SU-DHL-6 (cell line): ENCODE measurements around the gene HOXC13.

Source experiments
- H2AFZ ChIP-seq: fragments of 200-600 bp; sonication (generic); 2 replicates; pipeline ENCODE4 v1.6.1; 2014; ENCODE audit warnings: low read depth, mild to moderate bottlenecking, moderate library complexity, mixed read lengths, antibody characterized with exemption, low read length; ENCODE audit not compliant: severe bottlenecking
- H3F3A ChIP-seq: fragments of 200-600 bp; shearing (Covaris generic); 2 replicates; pipeline ENCODE4 v1.6.0; 2016; ENCODE audit warnings: antibody characterized with exemption, mild to moderate bottlenecking; ENCODE audit not compliant: insufficient read depth
- H3K27ac ChIP-seq: fragments of 200-600 bp; sonication (generic); 2 replicates; pipeline ENCODE4 v1.5.1; 2016; ENCODE audit warnings: low read depth, mild to moderate bottlenecking, low read length, moderate library complexity, mixed read lengths
- H3K27me3 ChIP-seq: fragments of 200-600 bp; sonication (generic), shearing (Covaris generic); 2 replicates; pipeline ENCODE4 v1.6.0; 2014; ENCODE audit warnings: mild to moderate bottlenecking, low read length
- H3K36me3 ChIP-seq: fragments of 200-600 bp; sonication (generic); 2 replicates; pipeline ENCODE4 v1.6.1; 2014; ENCODE audit warnings: mild to moderate bottlenecking, low read length, mixed read lengths
- H3K4me2 ChIP-seq: fragments of 300-600, 200-600 bp; shearing (Covaris generic), sonication (generic); 2 replicates; pipeline ENCODE4 v1.6.0; 2014; ENCODE audit warnings: low read length, low read depth, mild to moderate bottlenecking; ENCODE audit not compliant: poor library complexity, severe bottlenecking
- H3K4me3 ChIP-seq: fragments of 200-600 bp; sonication (generic); 2 replicates; pipeline ENCODE4 v1.5.1; 2014; ENCODE audit warnings: antibody characterized with exemption, low read length, mild to moderate bottlenecking, mixed read lengths; ENCODE audit not compliant: insufficient read depth, poor library complexity, severe bottlenecking
- H3K79me2 ChIP-seq: fragments of 200-600 bp; sonication (generic); 2 replicates; pipeline ENCODE4 v1.6.1; 2014; ENCODE audit warnings: mild to moderate bottlenecking, low read length, moderate library complexity; ENCODE audit not compliant: insufficient read depth
- H3K9ac ChIP-seq: fragments of 200-600 bp; sonication (generic); 2 replicates; pipeline ENCODE4 v1.7.0; 2014; ENCODE audit warnings: mild to moderate bottlenecking, low read length
- H3K9me2 ChIP-seq: fragments of 200-600 bp; sonication (generic); replicated peaks from 2 replicates; pipeline ENCODE4 v1.6.1; 2014; ENCODE audit warnings: low read length; ENCODE audit not compliant: insufficient read depth
- H3K9me3 ChIP-seq: fragments of 200-600 bp; sonication (generic); 2 replicates; pipeline ENCODE4 v1.6.1; 2014; ENCODE audit warnings: low read length, mixed read lengths; ENCODE audit not compliant: insufficient read depth
- H4K20me1 ChIP-seq: fragments of 200-600 bp; sonication (generic); 2 replicates; pipeline ENCODE4 v1.6.1; 2014; ENCODE audit warnings: low read depth, mild to moderate bottlenecking, antibody characterized with exemption, low read length, moderate library complexity, mixed read lengths
- EZH2phosphoT487 ChIP-seq: fragments of 200-600 bp; sonication (generic), shearing (Covaris generic); conservative IDR thresholded peaks from 2 replicates; pipeline ENCODE4 v1.6.1; 2018; ENCODE audit warnings: mild to moderate bottlenecking, antibody characterized with exemption, low read length, moderate library complexity, mixed read lengths
- TF ChIP-seq, protein P1 (sequence below): fragments of 200-600 bp; sonication (generic); IDR thresholded peaks from one replicate; pipeline ENCODE4 v1.5.1; 2017; ENCODE audit warnings: antibody characterized with exemption, mild to moderate bottlenecking, low read length, moderate library complexity; ENCODE audit not compliant: insufficient read depth, poor library complexity, severe bottlenecking

HOXC13 gene

GRCh38 chr12:53975064-53975471 is 36.4 kb downstream of the HOXC13 start:
- Histone ChIP-seq H3K9me2 (no peaks in the 10 kb centered on the region), H3K9ac (no peak overlapping the region), H3K27me3 (no peaks in the 10 kb centered on the region), H4K20me1 (no peaks in the 10 kb centered on the region), H3K79me2 (no peaks in the 10 kb centered on the region), H3K4me3 (no peak overlapping the region), H3F3A (no peaks in the 10 kb centered on the region), H2AFZ (no peak overlapping the region), H3K9me3 (no peaks in the 10 kb centered on the region), H3K27ac (no peak overlapping the region), H3K36me3 (no peaks in the 10 kb centered on the region), H3K4me2 (no peak overlapping the region)
- TF ChIP-seq, protein P1, sequence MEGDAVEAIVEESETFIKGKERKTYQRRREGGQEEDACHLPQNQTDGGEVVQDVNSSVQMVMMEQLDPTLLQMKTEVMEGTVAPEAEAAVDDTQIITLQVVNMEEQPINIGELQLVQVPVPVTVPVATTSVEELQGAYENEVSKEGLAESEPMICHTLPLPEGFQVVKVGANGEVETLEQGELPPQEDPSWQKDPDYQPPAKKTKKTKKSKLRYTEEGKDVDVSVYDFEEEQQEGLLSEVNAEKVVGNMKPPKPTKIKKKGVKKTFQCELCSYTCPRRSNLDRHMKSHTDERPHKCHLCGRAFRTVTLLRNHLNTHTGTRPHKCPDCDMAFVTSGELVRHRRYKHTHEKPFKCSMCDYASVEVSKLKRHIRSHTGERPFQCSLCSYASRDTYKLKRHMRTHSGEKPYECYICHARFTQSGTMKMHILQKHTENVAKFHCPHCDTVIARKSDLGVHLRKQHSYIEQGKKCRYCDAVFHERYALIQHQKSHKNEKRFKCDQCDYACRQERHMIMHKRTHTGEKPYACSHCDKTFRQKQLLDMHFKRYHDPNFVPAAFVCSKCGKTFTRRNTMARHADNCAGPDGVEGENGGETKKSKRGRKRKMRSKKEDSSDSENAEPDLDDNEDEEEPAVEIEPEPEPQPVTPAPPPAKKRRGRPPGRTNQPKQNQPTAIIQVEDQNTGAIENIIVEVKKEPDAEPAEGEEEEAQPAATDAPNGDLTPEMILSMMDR = no peak
- no peak for TF ChIP-seq EZH2phosphoT487

DNA sequence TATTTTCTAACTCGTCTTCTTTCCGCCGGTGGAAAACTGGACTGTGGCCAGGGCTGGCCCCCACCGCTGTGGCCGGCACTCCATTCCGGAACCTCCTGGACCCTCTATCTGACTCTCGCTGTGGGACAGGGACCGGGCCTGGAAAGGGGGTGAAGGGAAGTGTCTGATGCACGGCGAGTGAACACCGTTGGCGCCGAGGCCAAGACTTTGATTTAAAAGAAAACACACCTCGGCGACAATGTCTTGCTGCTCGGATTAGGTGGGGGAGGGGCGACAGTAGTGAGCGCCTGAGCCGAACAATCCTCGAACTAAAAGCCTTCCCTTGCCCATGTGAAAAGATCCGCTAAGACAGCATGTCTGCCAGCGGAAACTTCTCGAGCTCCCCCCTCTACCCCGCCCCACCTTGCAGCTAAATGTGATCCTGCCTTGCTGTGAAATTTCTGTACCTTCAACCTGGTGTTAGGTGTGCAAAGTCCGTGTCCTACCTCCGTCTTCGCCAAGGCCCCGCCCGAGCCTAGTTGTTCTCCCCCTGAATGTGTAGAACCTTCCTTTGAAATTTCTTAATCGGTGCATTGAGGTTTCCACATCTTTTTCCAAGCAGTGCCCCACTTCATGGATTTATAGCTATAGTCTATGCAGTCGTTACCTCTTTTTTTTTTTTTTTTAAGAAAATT is 37.0 kb downstream of the HOXC13 start:
- Histone ChIP-seq H3K27ac (no peak overlapping the region), H3K27me3 (no peaks in the 10 kb centered on the region), H3F3A (no peaks in the 10 kb centered on the region), H3K9me3 (no peaks in the 10 kb centered on the region), H2AFZ (no peak overlapping the region), H3K79me2 (no peaks in the 10 kb centered on the region), H3K4me3 (no peak overlapping the region), H4K20me1 (no peaks in the 10 kb centered on the region), H3K4me2 (no peak overlapping the region), H3K36me3 (no peaks in the 10 kb centered on the region), H3K9ac (no peak overlapping the region), H3K9me2 (no peaks in the 10 kb centered on the region)
- no peak for TF ChIP-seq EZH2phosphoT487
- TF ChIP-seq, protein P1 = no peak

DNA sequence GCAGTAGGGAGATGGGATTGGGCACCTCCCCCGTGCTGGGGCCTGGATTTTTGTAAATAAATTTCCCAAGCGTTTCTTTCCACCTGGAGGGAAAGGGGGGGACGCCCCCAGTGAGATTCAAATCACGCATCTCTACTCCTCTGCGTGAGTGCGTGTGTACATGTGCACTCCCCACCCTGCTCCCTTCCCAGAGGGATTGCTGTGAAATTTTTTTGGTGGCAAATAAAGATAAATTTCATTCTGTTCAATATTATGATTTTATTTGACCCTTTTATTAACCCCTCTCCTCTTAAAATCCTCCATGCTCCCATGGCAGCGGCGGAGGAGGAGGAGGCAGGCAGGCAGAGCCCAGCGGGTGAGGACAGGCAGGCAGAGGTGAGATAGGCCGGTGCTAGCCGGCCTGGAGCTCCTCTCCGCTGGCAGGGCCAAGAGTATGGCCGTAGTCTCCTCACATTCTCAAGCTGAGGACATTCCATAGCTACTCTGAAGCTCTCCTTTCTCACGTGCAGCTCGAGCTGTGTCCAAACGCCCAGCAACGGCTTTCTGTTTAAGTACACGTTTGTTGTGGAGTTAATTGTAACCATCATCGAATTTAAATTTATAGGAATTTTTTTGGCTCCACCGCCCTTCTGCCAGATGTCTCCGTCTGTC is 37.7 kb downstream of the HOXC13 start:
- no peak overlapping the region for H3K4me2 ChIP-seq
- H3K4me3 ChIP-seq = no peak overlapping the region
- H3K36me3 ChIP-seq = no peaks in the 10 kb centered on the region
- no peak overlapping the region for H3K27ac ChIP-seq
- no peaks in the 10 kb centered on the region for H3F3A ChIP-seq
- TF ChIP-seq, protein P1 = no peak
- no peak for TF ChIP-seq EZH2phosphoT487
- no peak overlapping the region for H3K9ac ChIP-seq
- H3K27me3 ChIP-seq = no peaks in the 10 kb centered on the region
- no peak overlapping the region for H2AFZ ChIP-seq
- H3K9me2 ChIP-seq = no peaks in the 10 kb centered on the region
- no peaks in the 10 kb centered on the region for H3K9me3 ChIP-seq
- no peaks in the 10 kb centered on the region for H3K79me2 ChIP-seq
- H4K20me1 ChIP-seq = no peaks in the 10 kb centered on the region
